Measurements from ENCODE around the gene RNASE11. TPM values are rescaled to one million over a fixed set of nuclear protein-coding genes. Genes with fewer than 3 reads are reported as not detected.
"Not testable (repeated sequence)": the region's sequence is repeated elsewhere in the genome, so short reads cannot be mapped to it uniquely, and the experiment has no call there.

Gene RNASE11
- total RNA-seq, 1 experiment from 2014 or later: not detected

DNA sequence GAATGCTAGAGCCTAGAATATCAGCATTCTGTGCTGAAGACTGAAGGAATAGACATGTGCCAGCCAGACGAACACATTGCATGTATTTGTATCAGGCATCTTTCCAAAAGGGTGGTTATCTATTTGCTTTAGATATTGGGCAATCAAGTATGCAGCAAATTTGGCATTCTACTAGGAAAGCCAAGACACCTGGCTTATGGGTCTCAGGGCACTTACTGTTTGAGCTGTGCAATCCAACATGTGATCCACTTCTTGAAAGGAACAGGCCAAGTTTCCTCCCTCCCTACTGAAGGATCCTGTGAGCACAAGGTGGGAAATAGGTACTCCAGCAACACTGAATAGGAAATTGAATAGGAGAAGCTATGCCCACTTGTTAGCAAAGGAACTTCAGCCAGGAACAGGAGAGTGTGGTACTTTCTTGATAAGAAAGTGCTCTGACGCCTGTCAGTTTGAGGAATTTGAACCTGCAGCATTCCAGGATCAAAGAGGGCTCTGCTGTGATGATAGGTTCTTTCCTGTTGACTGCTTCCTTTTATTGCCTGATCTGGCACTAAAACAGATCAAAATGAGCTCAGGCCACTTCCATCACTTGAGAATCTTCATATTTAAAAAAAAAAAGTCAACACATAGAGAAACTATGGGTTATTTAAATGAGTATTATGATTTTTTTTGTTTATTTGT lies 33.1 kb upstream of the RNASE11 start:
- Histone ChIP-seq H4K20me1 (ENCODE audit: insufficient read depth) (no peaks in the 10 kb centered on the region), H3K79me2 (ENCODE audit: insufficient read depth, low read length) (no peaks in the 10 kb centered on the region), H3K4me1 (ENCODE audit: control insufficient read depth in 1 of 2, insufficient read depth in 2 of 2, low read length in 2 of 2) (peaks cover 9 to 23% of the 10 kb centered on the region in 2 experiments), H3K27me3 (ENCODE audit: insufficient read depth, low read length) (no peaks in the 10 kb centered on the region), H3K4me2 (ENCODE audit: low read length) (no peak overlapping the region), H3K9me2 (ENCODE audit: insufficient read depth) (no peaks in the 10 kb centered on the region), H3K9ac (ENCODE audit: low read length) (no peak overlapping the region), H3K9me3 (ENCODE audit: control insufficient read depth in 1 of 2, insufficient read depth in 1 of 2, low read depth in 1 of 2, low read length in 2 of 2) (no peaks in the 10 kb centered on the region), H3K27ac (ENCODE audit: low read depth, low read length) (no peak overlapping the region), H3K36me3 (ENCODE audit: control insufficient read depth in 1 of 2, insufficient read depth in 2 of 2, low read length in 2 of 2) (no peaks in the 10 kb centered on the region), H2AFZ (ENCODE audit: low read depth, low read length, poor library complexity, severe bottlenecking) (no peak overlapping the region), H3K4me3 (replicated peaks in 1 of 2; ENCODE audit: low read depth in 1 of 2, low read length in 2 of 2) (no peak overlapping the region)
- no TSS peak for BruUV-seq (replicated peaks)
- ChIA-PET RAD21 (ENCODE audit: low non-redundant PET in 1 of 2, low total read pairs in 2 of 2, uncharacterized antibody in 2 of 2, unreplicated experiment in 2 of 2) (no interaction called here), POLR2A (interaction anchor here (1.7 kb wide), 1 partner anchor 60 kb away, joined by 9 read pairs; no protein-coding TSS in a partner anchor), CTCF (interaction anchor here (1.3 to 3.2 kb wide), 2 partner anchors 7 to 36 kb away, joined by 3 to 16 read pairs; no protein-coding TSS in a partner anchor)
- intact Hi-C loops (cut with micrococcal nuclease): no loop called here
- no peak for DNase-seq (ENCODE audit: low read depth, low spot score)
- TF ChIP-seq CEBPB (IDR thresholded peaks at IDR 0.05; ENCODE audit: low read depth) (no peak), TCF7L2 (IDR thresholded peaks at IDR 0.05; ENCODE audit: borderline replicate concordance, extremely low read depth, insufficient read depth, insufficient read length) (no peak), CBX3 (IDR thresholded peaks at IDR 0.05; ENCODE audit: low read depth) (no peak)
- ATAC-seq: no peak

DNA sequence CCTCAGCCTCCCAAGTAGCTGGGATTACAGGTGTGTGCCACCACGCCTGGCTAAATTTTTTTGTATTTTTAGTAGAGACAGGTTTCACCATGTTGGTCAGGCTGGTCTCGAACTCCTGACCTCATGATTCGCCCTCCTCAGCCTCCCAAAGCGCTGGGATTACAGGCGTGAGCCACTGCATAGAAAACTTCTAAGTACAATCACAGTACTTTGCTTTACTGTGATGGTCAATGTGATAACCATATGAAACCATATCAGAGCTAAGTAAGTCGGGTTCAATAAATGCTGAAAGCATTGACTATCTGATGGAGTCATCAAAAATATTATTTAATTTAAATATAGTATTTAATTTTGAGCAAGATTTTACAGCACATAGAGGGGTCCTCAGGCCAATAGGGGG lies 31.9 kb upstream of the RNASE11 start:
- H3K27ac ChIP-seq (ENCODE audit: low read depth, low read length); ATAC-seq; H3K9me3 ChIP-seq (ENCODE audit: control insufficient read depth in 1 of 2, insufficient read depth in 1 of 2, low read depth in 1 of 2, low read length in 2 of 2); H3K79me2 ChIP-seq (ENCODE audit: insufficient read depth, low read length); CTCF ChIA-PET; H3K9me2 ChIP-seq (ENCODE audit: insufficient read depth); H3K36me3 ChIP-seq (ENCODE audit: control insufficient read depth in 1 of 2, insufficient read depth in 2 of 2, low read length in 2 of 2); RAD21 ChIA-PET (ENCODE audit: low non-redundant PET in 1 of 2, low total read pairs in 2 of 2, uncharacterized antibody in 2 of 2, unreplicated experiment in 2 of 2); H4K20me1 ChIP-seq (ENCODE audit: insufficient read depth); H3K4me3 ChIP-seq (replicated peaks in 1 of 2; ENCODE audit: low read depth in 1 of 2, low read length in 2 of 2); H3K27me3 ChIP-seq (ENCODE audit: insufficient read depth, low read length); BruUV-seq (replicated peaks); H3K9ac ChIP-seq (ENCODE audit: low read length); H3K4me2 ChIP-seq (ENCODE audit: low read length); DNase-seq (ENCODE audit: low read depth, low spot score); H2AFZ ChIP-seq (ENCODE audit: low read depth, low read length, poor library complexity, severe bottlenecking): not testable (repeated sequence)
- POLR2A ChIA-PET: interaction anchor here (1.7 kb wide), 1 partner anchor 62 kb away, joined by 9 read pairs; no protein-coding TSS in a partner anchor
- intact Hi-C loops (cut with micrococcal nuclease): loop anchor here (10.0 kb wide), 1 partner anchor 355 kb away; no protein-coding TSS in a partner anchor
- H3K4me1 ChIP-seq (ENCODE audit: control insufficient read depth in 1 of 2, insufficient read depth in 2 of 2, low read length in 2 of 2): peaks cover 11 to 19% of the 10 kb centered on the region in 2 experiments
